Transverse colon (tissue), 4 donors: ENCODE data around the gene HSCB. TPM values are rescaled to one million over a fixed set of nuclear protein-coding genes. Genes with fewer than 3 reads are reported as not detected.
"Not testable (repeated sequence)": the region's sequence is repeated elsewhere in the genome, so short reads cannot be mapped to it uniquely, and the experiment has no call there.

ENCODE experiments used
- DNase-seq: peaks from one replicate; pipeline ENCODE4 v3.0.0-alpha.2; 2019
- H3K27ac ChIP-seq, 4 donors: fragments of 200-600 bp; sonication (generic); 2 replicates each; pipeline ENCODE4 v1.5.1; 2016 to 2018; ENCODE audit warnings: inconsistent platforms in 4 of 4
- H3K27me3 ChIP-seq: fragments of 200-600 bp; sonication (generic); 2 replicates; pipeline ENCODE4 v1.5.1; 2017; ENCODE audit warnings: inconsistent platforms
- H3K36me3 ChIP-seq, 4 donors: fragments of 200-600 bp; sonication (generic); 2 replicates each; pipeline ENCODE4 v1.5.1; 2017 to 2019; ENCODE audit warnings: inconsistent platforms in 4 of 4
- H3K4me1 ChIP-seq, 4 donors: fragments of 200-600 bp; sonication (generic); 2 replicates each; pipeline ENCODE4 v1.5.1; 2017 to 2020; ENCODE audit warnings: inconsistent platforms in 4 of 4
- H3K4me3 ChIP-seq, 4 donors: fragments of 200-600 bp; sonication (generic); 1 replicate in 1 of 4; 2 replicates in 3 of 4; pipeline versions ENCODE4 v1.5.1 to v1.6.1; 2017 to 2019; ENCODE audit warnings: inconsistent platforms in 4 of 4
- H3K9me3 ChIP-seq, 2 donors: fragments of 200-600 bp; sonication (generic); 2 replicates each; pipeline ENCODE4 v1.5.1; 2017 to 2019; ENCODE audit warnings: inconsistent platforms in 2 of 2
- CTCF ChIP-seq, 5 experiments: fragments of 200-600 bp in 3 of 5; fragments of 450-650 bp in 2 of 5; sonication (generic) in 3 of 5; IDR thresholded peaks; 1 replicate in 2 of 5; 2 replicates in 3 of 5; pipeline ENCODE4 v1.5.1; 2016 to 2017; ENCODE audit warnings: antibody characterized with exemption in 5 of 5, inconsistent platforms in 3 of 5, mild to moderate bottlenecking in 2 of 5, moderate library complexity in 1 of 5
- EP300 ChIP-seq: sonication (generic); formaldehyde crosslinking; IDR thresholded peaks from one replicate; pipeline ENCODE4 v1.6.1; 2017; ENCODE audit warnings: antibody characterized with exemption, low read depth
- POLR2A ChIP-seq: fragments of 450-650 bp; IDR thresholded peaks from one replicate; pipeline ENCODE4 v1.6.1; 2016; ENCODE audit warnings: antibody characterized with exemption, mild to moderate bottlenecking, moderate library complexity
- POLR2AphosphoS5 ChIP-seq, 3 donors: sonication (generic); formaldehyde crosslinking; IDR thresholded peaks; one replicate each; pipeline ENCODE4 v1.6.1; 2016; ENCODE audit warnings: antibody characterized with exemption in 3 of 3
- WGBS, 2 donors: methylation state at CpG; one replicate each; pipeline ENCODE4 v1.1.5; 2018; ENCODE audit warnings: low coverage in 1 of 2; 5-methylcytosine and 5-hydroxymethylcytosine counted together
- in situ Hi-C, 4 donors: fragments of 200-750 bp; cut with MboI; loops; one replicate each; pipeline versions ENCODE4 v1.15.0 to v1.15.1; 2017; ENCODE audit warnings: low sequenced_read_pairs in 3 of 4, low pct_ligation_motif_present in 1 of 4, low pct_unique_long_range_greater_than_20kb in 1 of 4
- intact Hi-C: fragments of 100-400 bp; cut with DNase I; formaldehyde crosslinking; loops from one replicate; pipeline ENCODE4 v1.15.1; 2023; ENCODE audit warnings: low total_unique reads
- total RNA-seq, 4 donors: library from RNA; depleted of rRNA; stranded (reverse); fragments of >200 nt; gene quantifications; one replicate each; pipeline ENCODE4 v1.1.0, GENCODE V29; 2016

Gene HSCB
- total RNA-seq, 4 donors from 2014 or later = 2.6 to 25.3 (median 20.5) TPM

GRCh38 chr22:28734393-28734792 lies 7.4 kb upstream of the HSCB start:
- H3K27ac ChIP-seq = no peak overlapping the region
- no peak for DNase-seq
- H3K4me1 ChIP-seq = peaks cover 0 to 6% (median 0%) of the 10 kb centered on the region in 4 donors
- no peak overlapping the region for H3K4me3 ChIP-seq
- 89 to 96% methylated on average over 3 to 6 of the region's 6 CpGs for WGBS, 2 donors
- intact Hi-C loops = no loop called here
- in situ Hi-C loops = no loop called here
- H3K27me3 ChIP-seq = no peaks in the 10 kb centered on the region
- no peak for TF ChIP-seq POLR2A
- TF ChIP-seq CTCF (IDR thresholded peaks at IDR 0.05) = no peak
- no peak for TF ChIP-seq POLR2AphosphoS5 (IDR thresholded peaks at IDR 0.05)
- TF ChIP-seq EP300 = no peak
- no peaks in the 10 kb centered on the region for H3K9me3 ChIP-seq
- H3K36me3 ChIP-seq = no peaks in the 10 kb centered on the region

GRCh38 chr22:28736301-28737155 lies 5.3 kb upstream of the HSCB start:
- intact Hi-C loops = no loop called here
- no peak overlapping the region for H3K27ac ChIP-seq
- DNase-seq = no peak
- TF ChIP-seq POLR2A (no peak), POLR2AphosphoS5 (IDR thresholded peaks at IDR 0.05) (no peak), EP300 (no peak), CTCF (IDR thresholded peaks at IDR 0.05) (no peak)
- no peaks in the 10 kb centered on the region for H3K9me3 ChIP-seq
- no peaks in the 10 kb centered on the region for H3K27me3 ChIP-seq
- no peak overlapping the region for H3K4me3 ChIP-seq
- in situ Hi-C loops = no loop called here
- H3K4me1 ChIP-seq = peaks cover 0 to 17% (median 4%) of the 10 kb centered on the region in 4 donors
- 70 to 86% methylated on average over 1 to 7 of the region's 7 CpGs for WGBS, 2 donors
- H3K36me3 ChIP-seq = no peaks in the 10 kb centered on the region

- no peak overlapping the region for H3K27ac ChIP-seq
Observed at GRCh38 chr22:28737701-28738100, 4.1 kb upstream of the HSCB start.

GRCh38 chr22:28738876-28739275 lies 3.0 kb upstream of the HSCB start:
- H3K4me1 ChIP-seq = peaks cover 8 to 29% (median 13%) of the 10 kb centered on the region in 4 donors
- H3K36me3 ChIP-seq, DNase-seq, H3K4me3 ChIP-seq, in situ Hi-C loops, H3K9me3 ChIP-seq, H3K27me3 ChIP-seq, H3K27ac ChIP-seq, intact Hi-C loops: not testable (repeated sequence)
- 93 to 95% methylated on average over 4 to 8 of the region's 8 CpGs for WGBS, 2 donors

More at GRCh38 chr22:28737701-28738100, 4.1 kb upstream of the HSCB start:
- Histone ChIP-seq H3K4me1 (peaks cover under 1 to 19% (median 6%) of the 10 kb centered on the region in 4 donors), H3K36me3 (no peaks in the 10 kb centered on the region), H3K27me3 (no peaks in the 10 kb centered on the region), H3K9me3 (no peaks in the 10 kb centered on the region), H3K4me3 (no peak overlapping the region)
- intact Hi-C loops = no loop called here
- WGBS, 2 donors = 46 to 71% methylated on average over 2 to 3 of the region's 3 CpGs
- in situ Hi-C loops = no loop called here
- DNase-seq = no peak
- no peak for TF ChIP-seq POLR2AphosphoS5 (IDR thresholded peaks at IDR 0.05)
- no peak for TF ChIP-seq CTCF (IDR thresholded peaks at IDR 0.05)
- TF ChIP-seq EP300 = no peak
- TF ChIP-seq POLR2A = no peak
